ENCODE data around the gene HOXB4.

HOXB4 gene

DNA sequence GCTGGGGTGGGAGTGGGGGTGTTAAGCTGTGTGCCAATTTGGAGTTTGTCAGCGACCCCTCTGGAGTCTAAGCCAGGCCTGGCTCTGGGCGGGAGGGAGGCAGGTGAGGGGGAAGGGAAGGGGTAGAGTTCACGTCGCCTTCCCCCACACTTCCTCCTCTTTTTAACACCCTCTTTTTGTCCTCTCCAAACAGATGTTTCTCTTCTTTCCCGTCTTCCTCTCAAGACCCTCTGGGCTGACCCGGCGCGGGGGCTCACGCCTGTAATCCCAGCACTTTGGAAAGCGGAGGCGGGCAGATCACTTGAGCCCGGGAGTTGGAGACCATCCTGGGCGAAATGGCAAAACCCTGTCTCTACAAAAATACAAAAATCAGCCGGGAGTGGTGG, 50.6 kb downstream of the HOXB4 start:
- DNase-seq = no peak

DNA sequence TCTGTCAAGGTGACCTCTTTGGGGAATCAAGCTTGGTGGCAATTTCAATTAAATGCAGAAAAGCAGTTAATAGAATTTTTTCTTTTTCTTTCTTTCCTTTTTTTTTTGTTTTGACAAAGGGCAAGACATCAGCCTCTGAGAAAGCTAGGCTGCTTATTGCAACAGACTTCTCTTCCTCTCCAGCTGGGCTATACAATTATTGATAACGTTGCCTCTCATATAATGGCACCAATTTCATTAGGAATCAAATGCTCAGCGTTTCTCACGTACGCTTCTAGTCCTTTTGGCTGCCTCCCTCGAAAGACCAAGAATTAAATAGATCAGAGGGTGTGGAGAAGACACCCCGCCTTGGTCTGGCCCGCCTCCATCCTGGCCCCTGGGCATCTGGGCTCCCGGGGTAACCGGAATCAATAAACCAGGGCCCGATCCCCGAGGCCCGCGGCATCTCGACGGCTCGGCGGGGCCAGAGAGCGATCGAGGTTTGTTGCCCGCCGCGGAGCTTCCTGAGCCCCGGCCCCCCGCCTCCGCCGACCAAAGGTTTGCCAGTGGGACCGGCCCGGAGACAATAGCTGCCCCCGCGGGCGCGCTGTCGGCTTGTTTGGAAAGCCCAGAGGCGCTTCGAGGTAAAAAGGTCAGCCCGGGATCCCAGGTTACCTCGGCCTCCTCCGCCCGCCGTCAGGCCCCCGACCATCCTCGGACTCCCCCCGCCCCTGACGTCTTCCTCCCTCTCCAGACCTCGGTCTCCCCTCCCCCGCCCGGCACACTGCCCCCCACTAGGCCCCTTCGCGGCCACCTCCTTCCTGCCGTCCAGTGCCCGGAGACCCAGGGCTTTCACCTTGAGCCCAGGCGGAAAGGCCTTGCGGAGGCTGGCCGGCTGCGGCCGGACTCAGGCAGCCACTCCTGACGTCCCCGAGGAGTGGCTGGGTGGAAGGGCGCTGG, 51.3 kb downstream of the HOXB4 start:
- DNase-seq = no peak
